Measurements from ENCODE around the gene APP.

APP gene

GRCh38 chr21:26142363-26142762 lies 28.2 kb downstream of the APP start:
- no peak for TF ChIP-seq CTCF (IDR thresholded peaks at IDR 0.05; ENCODE audit: low read depth, low read length, missing control alignments)
- no peak for DNase-seq (ENCODE audit: extremely low read depth, low read depth)
- H3K4me3 ChIP-seq (replicated peaks; ENCODE audit: low read depth, low read length), result no peak overlapping the region

GRCh38 chr21:26140926-26141325 lies 29.6 kb downstream of the APP start:
- no peak for TF ChIP-seq CTCF (IDR thresholded peaks at IDR 0.05; ENCODE audit: low read depth, low read length, missing control alignments)
- H3K4me3 ChIP-seq (replicated peaks; ENCODE audit: low read depth, low read length), result no peak overlapping the region
- no peak for DNase-seq (ENCODE audit: extremely low read depth, low read depth)

GRCh38 chr21:26140164-26140579 lies 30.4 kb downstream of the APP start:
- H3K4me3 ChIP-seq (replicated peaks; ENCODE audit: low read depth, low read length), result no peak overlapping the region
- TF ChIP-seq CTCF (IDR thresholded peaks at IDR 0.05; ENCODE audit: low read depth, low read length, missing control alignments), result no peak
- peak; percentile 66 for DNase-seq (ENCODE audit: extremely low read depth, low read depth)

GRCh38 chr21:26138615-26139257 lies 31.8 kb downstream of the APP start:
- TF ChIP-seq CTCF (IDR thresholded peaks at IDR 0.05; ENCODE audit: low read depth, low read length, missing control alignments), result no peak
- DNase-seq (ENCODE audit: extremely low read depth, low read depth), result no peak
- no peak overlapping the region for H3K4me3 ChIP-seq (replicated peaks; ENCODE audit: low read depth, low read length)

- no peak for TF ChIP-seq CTCF (IDR thresholded peaks at IDR 0.05; ENCODE audit: low read depth, low read length, missing control alignments)
- DNase-seq (ENCODE audit: extremely low read depth, low read depth), result no peak
- H3K4me3 ChIP-seq (replicated peaks; ENCODE audit: low read depth, low read length), result no peak overlapping the region
These were observed 33.0 kb downstream of the APP start for GRCh38 chr21:26137379-26138060.

- TF ChIP-seq CTCF (IDR thresholded peaks at IDR 0.05; ENCODE audit: low read depth, low read length, missing control alignments), result no peak
These were observed 33.9 kb downstream of the APP start for GRCh38 chr21:26136671-26137070.

More at GRCh38 chr21:26136671-26137070, 33.9 kb downstream of the APP start:
- DNase-seq (ENCODE audit: extremely low read depth, low read depth), result no peak
- no peak overlapping the region for H3K4me3 ChIP-seq (replicated peaks; ENCODE audit: low read depth, low read length)
